ENCODE data around the gene GOLGA6L7.
"Not testable (repeated sequence)": the region's sequence is repeated elsewhere in the genome, so short reads cannot be mapped to it uniquely, and the experiment has no call there.

The GOLGA6L7 gene, protein sequence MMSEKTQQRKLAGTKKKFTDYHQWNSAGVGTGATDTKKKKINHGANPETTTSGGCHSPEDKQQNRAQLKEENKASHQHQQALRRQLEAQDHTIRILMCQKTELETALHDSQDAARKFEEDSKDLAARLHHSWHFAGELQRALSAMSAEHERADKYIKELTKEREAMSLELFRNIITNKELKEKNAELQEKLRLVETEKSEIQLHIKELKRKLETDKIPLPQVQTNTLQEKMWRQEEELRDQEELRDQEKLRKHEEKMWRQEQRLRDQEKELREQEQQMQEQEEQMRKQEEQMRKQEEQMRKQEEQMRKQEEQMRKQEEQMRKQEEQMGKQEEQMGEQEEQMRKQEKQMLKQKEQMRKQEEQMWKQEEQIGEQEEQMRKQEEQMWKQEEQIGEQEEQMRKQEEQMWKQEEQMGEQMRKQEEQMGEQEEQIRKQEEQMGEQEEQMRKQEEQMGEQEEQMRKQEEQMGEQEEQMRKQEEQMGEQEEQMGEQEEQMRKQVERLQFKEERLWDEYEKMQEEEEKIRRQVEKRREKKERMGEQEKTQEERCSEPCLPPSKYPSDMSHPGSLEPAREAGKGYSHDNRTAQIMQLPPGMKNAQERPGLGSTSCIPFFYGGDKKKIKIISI

GRCh38 chr15:28848521-28848920 lies at the start of gene GOLGA6L7:
Gene GOLGA6L7 (minus strand): TSS chr15:28848644. CDS start chr15:28848549, 95 bp downstream.
- not testable (repeated sequence) for FAIRE-seq

DNA sequence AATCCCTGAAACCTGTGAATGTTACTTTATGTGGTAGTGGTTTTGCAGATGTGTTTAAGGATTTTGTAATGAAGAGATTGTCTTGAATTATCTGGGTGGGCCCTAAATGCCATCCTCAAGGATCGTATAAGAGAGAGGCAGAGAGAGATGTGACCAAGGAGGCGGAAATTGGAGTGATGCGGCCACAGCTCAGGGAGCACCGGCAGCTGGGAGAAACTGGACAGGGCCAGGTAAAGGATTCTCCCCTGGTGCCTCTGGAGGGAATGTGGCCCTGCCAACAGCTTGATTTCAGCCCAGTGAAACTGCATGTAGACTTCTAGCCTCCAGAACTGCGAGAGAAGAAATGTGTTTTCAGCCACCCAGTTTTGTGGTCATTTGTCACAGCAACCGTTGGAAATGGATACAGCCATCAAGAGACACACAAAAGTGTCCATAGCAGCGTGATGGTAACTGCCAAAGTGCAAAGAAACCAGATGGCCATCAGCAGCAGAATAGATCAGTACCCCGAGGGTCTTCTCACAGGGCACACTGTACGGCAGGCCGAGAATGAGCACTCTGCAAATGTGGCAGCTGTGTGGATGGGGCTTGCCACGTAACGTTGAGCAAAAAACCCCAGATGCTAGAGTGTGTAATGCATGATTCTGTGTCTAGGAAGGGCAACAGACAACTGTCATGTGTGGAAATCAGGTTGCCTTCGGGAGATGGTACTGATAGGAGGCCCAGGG lies 49.6 kb upstream of the GOLGA6L7 start:
- no peak for FAIRE-seq

- no peak for FAIRE-seq
Measured at GRCh38 chr15:28896951-28897350, 48.5 kb upstream of the GOLGA6L7 start.

GRCh38 chr15:28895566-28895965 lies 47.1 kb upstream of the GOLGA6L7 start:
- no peak for FAIRE-seq

GRCh38 chr15:28895146-28895545 lies 46.7 kb upstream of the GOLGA6L7 start:
- FAIRE-seq = no peak

GRCh38 chr15:28894631-28895030 lies 46.2 kb upstream of the GOLGA6L7 start:
- FAIRE-seq = no peak

GRCh38 chr15:28892789-28893610 lies 44.6 kb upstream of the GOLGA6L7 start:
- no peak for FAIRE-seq

DNA sequence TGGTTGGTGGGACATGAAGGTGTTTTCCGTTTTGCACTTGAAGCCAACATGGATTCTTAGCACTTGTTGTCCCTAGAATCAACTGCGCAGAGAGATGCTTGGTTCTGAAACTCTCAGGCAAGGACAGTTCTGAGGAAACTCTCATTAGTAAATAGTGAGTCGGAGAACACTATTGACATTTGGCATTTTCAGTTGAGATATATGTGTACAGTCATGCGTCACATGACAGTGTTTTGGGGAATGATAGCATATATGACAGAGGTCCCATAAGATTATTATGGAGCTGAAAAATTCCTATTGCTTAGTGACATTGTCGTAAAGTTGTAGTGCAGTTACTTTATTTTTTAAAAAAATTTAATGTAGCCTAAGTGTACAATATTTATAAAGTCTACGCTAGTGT lies 43.1 kb upstream of the GOLGA6L7 start:
- FAIRE-seq = no peak

GRCh38 chr15:28890711-28891495 lies 42.5 kb upstream of the GOLGA6L7 start:
- no peak for FAIRE-seq

- FAIRE-seq = not testable (repeated sequence)
Measured at GRCh38 chr15:28890291-28890690, 41.8 kb upstream of the GOLGA6L7 start.

DNA sequence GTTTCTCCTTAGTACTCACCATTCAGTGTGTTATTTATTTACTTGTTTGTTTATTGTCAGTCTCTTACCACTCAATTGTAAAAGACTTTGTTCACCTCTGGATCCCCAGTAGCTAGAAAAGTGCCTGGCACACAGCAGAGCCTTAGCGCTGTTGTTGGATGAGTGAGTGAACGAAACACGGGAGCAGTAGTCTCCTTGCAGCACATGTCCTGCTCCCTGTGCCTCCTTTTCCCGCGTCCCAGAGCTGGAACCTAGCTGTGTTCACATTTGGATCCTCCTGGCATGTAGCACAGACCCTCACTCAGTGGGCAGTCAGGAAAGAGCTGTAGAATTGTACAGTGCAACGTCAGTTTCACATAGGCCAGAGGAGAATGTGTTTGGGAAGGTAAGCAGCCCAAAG lies 41.4 kb upstream of the GOLGA6L7 start:
- not testable (repeated sequence) for FAIRE-seq

GRCh38 chr15:28889346-28889745 lies 40.9 kb upstream of the GOLGA6L7 start:
- no peak for FAIRE-seq

DNA sequence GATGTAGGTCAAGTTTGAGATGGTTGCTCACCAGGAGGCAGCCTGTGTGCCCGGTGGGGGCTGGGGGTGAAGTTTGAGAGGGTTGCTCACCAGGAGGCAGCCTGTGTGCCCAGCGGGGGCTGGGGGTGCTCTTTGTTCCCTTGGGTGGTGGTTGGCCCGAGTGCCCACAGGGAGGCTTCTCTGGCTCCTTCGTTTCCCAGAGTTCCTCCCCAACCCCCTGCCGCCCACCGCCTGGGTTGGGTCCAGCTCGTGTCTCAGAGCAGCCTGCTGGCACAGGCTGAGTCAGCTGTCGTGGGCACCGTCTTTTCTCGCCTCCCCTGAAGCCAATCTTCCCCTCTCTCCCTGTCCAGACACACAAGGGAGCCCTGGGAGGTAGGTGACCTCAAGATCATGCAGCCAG lies 40.5 kb upstream of the GOLGA6L7 start:
- no peak for FAIRE-seq

GRCh38 chr15:28888302-28888894 lies 40.0 kb upstream of the GOLGA6L7 start:
- FAIRE-seq = no peak

DNA sequence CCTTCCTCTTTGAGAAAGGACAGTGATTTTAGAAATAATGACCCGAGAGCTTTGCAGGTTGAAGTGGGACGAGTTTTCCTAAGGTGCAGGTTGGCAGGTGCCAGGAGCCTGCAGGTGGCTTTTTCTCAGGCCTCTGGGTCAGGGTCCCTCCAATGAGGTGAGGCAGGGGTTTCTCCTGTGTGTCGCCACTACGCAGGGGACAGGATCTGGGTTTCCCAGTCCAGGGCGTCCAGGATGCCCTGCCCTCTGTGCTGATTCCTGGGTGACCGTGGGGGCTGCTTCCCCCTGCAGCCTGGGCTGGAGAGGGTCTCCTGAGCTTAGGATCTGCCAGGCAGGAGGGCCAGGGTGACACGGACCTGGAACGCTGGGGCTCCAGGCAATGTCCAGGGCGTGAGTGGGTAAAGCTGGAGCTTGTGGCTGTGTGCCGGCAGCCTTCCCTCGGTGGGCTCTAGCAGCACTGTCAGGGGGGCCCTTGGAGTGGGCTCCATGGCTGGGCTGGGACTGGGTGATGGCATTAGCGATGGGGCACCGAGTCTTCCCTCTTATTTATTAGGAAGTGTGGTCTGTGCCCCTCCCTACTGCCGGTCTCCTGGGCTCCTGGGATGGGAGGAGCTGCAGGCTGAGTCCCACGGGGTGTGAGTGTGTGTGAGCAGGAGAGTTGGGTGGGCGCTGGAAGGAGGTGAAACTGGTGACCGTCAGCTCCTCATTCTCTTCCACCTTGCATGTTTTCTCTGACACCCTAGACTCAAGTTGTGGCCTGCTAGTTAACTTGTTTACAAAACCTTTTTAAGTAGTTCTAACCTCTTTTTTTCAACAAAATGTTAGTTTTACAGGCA lies 39.1 kb upstream of the GOLGA6L7 start:
- no peak for FAIRE-seq

DNA sequence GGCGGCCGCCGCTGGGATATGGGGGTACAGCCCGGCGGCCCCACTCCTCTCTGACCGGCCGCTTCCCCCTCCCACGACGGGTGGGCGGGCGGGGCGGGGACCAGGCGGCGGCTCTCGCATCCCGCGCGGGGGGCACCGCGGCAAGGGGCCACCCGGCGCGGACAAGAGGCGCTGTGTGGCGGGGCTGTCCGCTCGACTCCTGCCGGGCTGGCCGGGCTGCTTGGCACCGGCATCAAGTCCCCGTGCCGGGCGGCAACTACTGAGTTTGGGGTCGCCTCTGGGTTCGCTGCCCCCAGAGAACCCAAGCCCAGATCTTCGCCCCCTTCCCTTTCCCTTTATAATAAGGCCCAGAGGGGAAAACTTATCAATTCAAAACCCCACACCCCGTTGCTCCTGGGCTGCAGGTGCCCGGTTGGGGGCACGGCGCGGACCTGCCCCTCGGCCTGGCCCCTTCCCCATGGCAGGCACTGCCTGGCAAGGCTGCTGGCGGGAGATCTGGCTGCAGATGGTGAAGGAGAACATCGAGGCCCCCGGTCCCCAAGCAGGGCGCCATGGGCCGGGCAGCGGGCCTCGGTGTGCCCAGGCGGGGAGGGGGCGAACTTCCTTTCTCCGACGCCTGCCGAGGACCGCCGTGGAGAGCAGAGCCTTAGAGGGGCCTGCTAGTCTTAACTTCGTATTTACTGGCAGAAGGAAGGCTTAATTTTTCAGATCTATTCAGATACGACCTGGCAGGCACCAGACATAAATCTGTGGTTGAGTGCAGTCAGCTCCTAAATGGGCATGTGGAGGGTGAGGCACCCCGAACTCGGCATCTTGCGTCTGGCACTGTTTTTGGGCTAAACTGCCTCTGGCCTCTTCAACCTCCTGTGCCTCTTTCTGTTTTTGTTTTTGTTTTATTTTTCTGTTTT lies 38.2 kb upstream of the GOLGA6L7 start:
- no peak for FAIRE-seq

DNA sequence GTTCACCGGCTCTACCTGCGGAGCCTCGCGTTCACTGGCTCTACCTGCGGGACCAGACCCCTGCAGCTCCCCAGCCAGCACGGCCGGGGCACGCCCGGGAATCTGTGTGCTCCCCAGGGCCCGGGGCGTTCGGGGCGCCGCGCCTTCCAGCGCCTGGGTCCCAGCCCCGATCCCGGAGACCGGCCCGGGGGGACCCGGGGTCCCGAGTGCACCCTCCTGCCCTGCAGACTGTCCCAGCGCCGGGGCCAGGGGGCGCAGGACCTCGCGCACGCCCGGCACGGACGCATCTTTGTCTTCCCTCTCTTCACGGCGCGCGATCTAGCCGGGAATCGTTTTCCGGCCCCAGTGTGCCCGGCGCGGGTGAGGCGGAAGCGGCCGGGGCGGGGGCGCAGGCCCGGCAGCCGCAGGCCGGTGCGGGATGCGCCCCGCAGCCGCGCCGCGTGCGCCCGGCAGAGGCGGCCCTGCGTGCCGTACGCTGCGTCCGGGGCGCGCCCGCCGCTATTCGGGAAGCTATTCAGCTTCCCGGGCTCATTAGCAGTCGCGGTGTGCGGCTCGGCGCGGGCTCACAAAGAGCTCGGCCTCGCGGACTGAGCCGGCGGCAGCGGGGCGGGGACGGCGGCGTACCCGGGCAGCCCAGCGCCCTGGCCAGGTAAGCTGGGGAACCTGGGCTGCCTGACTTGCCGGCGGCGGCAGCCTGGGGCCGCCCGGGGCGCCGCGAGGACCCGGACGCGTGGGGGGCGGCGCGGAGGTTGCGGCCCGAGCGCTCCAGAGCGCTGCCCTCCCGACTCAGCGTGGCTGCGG lies 37.4 kb upstream of the GOLGA6L7 start, which contains the start of gene APBA2:
Gene APBA2 (plus strand): TSS at position 345 of the 801 bp plus-strand sequence. CDS start 167,911 bp downstream, outside the sequence.
- FAIRE-seq = no peak

DNA sequence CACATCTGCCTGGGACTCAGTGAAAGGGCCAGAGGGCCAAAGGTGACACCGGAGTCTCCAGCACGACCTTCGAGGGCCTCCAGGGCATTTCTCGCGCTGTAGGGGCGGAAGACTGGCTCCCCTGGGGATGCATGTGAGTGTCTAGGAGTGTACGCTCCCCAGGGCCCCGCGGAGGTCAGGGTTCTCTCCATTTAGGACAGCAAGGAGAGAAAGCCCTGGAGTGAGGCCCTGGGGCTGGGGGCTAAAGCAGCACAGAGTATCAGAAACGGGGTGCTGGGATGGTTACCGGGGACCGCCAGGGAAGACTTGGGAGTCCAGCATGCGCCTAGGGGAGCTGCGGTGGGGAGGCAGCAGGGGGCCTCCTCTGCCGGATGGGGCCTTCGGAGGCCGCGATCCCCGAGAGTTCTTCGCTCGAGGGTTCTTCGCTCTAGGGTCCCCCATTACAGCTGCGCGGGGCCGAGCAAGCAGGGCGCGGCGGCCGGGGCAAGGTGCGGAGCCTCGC lies 36.7 kb upstream of the GOLGA6L7 start:
- FAIRE-seq = no peak
